Breast epithelium (tissue), 3 donors: ENCODE measurements around the gene ZNF236.

ENCODE experiments used
- POLR2A ChIP-seq: fragments of 450-650 bp; IDR thresholded peaks from one replicate; pipeline ENCODE4 v1.6.1; 2016; ENCODE audit warnings: antibody characterized with exemption, mild to moderate bottlenecking, moderate library complexity
- POLR2AphosphoS5 ChIP-seq, 3 donors: sonication (generic); formaldehyde crosslinking; IDR thresholded peaks; one replicate each; pipeline ENCODE4 v1.6.1; 2017; ENCODE audit warnings: antibody characterized with exemption in 3 of 3
- TF ChIP-seq, protein P1 (sequence below), 3 donors: fragments of 450-650 bp; IDR thresholded peaks; one replicate each; pipeline ENCODE4 v1.5.1; 2016 to 2017; ENCODE audit warnings: antibody characterized with exemption in 3 of 3, mild to moderate bottlenecking in 3 of 3, moderate library complexity in 3 of 3

DNA sequence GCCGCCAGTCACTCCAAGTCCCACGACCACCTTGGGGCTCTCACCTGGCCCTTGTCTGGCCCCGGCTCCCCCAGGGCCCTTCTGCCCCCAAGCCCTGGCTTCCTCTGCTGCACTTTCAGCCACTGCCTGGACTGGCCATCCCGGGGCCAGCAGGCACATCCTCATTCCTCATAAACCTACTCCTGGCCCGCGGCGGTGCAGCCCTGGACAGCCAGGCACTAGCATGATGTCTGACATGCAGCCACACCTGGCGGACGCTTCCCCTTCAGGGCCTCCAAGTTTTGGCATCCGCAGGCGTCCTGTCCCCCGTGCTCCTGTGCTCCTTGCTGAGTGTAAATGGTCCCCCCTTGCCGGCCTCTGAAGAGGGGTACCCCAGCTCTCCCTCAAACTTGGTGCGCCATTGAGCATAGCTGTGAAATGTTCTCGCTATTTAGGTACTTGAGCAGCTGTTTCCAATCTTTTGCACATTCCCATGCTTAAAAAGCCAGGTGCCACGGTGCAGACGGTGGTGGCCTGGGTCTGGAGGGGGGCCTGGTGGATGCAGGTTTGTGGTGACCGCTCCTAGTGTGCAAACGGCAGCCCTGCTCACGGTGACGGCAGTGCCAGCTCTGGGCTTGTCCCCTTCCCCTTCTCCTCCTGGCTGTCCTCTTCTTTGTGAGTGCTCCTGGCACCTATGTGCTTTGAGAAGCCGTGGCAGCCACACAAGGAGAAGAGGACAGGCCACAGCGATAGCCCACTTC, 186.4 kb downstream of the ZNF236 start:
- TF ChIP-seq, protein P1, sequence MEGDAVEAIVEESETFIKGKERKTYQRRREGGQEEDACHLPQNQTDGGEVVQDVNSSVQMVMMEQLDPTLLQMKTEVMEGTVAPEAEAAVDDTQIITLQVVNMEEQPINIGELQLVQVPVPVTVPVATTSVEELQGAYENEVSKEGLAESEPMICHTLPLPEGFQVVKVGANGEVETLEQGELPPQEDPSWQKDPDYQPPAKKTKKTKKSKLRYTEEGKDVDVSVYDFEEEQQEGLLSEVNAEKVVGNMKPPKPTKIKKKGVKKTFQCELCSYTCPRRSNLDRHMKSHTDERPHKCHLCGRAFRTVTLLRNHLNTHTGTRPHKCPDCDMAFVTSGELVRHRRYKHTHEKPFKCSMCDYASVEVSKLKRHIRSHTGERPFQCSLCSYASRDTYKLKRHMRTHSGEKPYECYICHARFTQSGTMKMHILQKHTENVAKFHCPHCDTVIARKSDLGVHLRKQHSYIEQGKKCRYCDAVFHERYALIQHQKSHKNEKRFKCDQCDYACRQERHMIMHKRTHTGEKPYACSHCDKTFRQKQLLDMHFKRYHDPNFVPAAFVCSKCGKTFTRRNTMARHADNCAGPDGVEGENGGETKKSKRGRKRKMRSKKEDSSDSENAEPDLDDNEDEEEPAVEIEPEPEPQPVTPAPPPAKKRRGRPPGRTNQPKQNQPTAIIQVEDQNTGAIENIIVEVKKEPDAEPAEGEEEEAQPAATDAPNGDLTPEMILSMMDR (IDR thresholded peaks at IDR 0.05), result no peak
- TF ChIP-seq POLR2A (no peak), POLR2AphosphoS5 (IDR thresholded peaks at IDR 0.05) (no peak)
